GM19025 (cell line): Measurements from ENCODE around the gene SELE.
"Not testable (repeated sequence)": the region's sequence is repeated elsewhere in the genome, so short reads cannot be mapped to it uniquely, and the experiment has no call there.

Experiments
- ATAC-seq: cut with Tn5 transposase; IDR thresholded peaks from one replicate; pipeline ENCODE4 v1.9.1; 2021; ENCODE audit warnings: mild to moderate bottlenecking, low read depth, moderate library complexity; ENCODE audit not compliant: unreplicated experiment

The SELE gene

GRCh38 chr1:169725930-169726329 lies 7.9 kb downstream of the SELE start:
- no peak for ATAC-seq

- no peak for ATAC-seq
Observed at GRCh38 chr1:169724168-169724567, 9.7 kb downstream of the SELE start.

GRCh38 chr1:169723763-169724162 lies 10.1 kb downstream of the SELE start:
- ATAC-seq: no peak

GRCh38 chr1:169722779-169723178 lies 11.1 kb downstream of the SELE start:
- ATAC-seq: no peak

GRCh38 chr1:169715100-169715499 lies 18.8 kb downstream of the SELE start:
- ATAC-seq: not testable (repeated sequence)

- not testable (repeated sequence) for ATAC-seq
Observed at GRCh38 chr1:169713090-169713489, 20.8 kb downstream of the SELE start.

GRCh38 chr1:169712309-169712631 lies 21.6 kb downstream of the SELE start:
- ATAC-seq: no peak

GRCh38 chr1:169711469-169712308 lies 22.2 kb downstream of the SELE start, which contains the start of gene SELL:
TSS of gene SELL (minus strand) at chr1:169711620. CDS start at chr1:169711498, 122 bp downstream.
- ATAC-seq: peak; percentile 72

- no peak for ATAC-seq
Observed at GRCh38 chr1:169708647-169709046, 25.2 kb downstream of the SELE start.

GRCh38 chr1:169707912-169708604 lies 25.8 kb downstream of the SELE start:
- no peak for ATAC-seq

GRCh38 chr1:169704797-169705196 lies 29.1 kb downstream of the SELE start:
- no peak for ATAC-seq

- no peak for ATAC-seq
Observed at GRCh38 chr1:169701261-169702005, 32.4 kb downstream of the SELE start.

- no peak for ATAC-seq
Observed at GRCh38 chr1:169699707-169700106, 34.2 kb downstream of the SELE start.

GRCh38 chr1:169698976-169699375 lies 34.9 kb downstream of the SELE start:
- no peak for ATAC-seq

- no peak for ATAC-seq
Observed at GRCh38 chr1:169697755-169698154, 36.1 kb downstream of the SELE start.

- ATAC-seq: no peak
Observed at GRCh38 chr1:169696273-169697100, 37.4 kb downstream of the SELE start.

- peak; percentile 34 for ATAC-seq
Observed at GRCh38 chr1:169694304-169695075, 39.4 kb downstream of the SELE start.

GRCh38 chr1:169692756-169693460 lies 41.0 kb downstream of the SELE start:
- ATAC-seq: no peak

- no peak for ATAC-seq
Observed at GRCh38 chr1:169690489-169690888, 43.4 kb downstream of the SELE start.
